GM23338 (cell line): ENCODE results near the gene ZNF275. TPM values are rescaled to one million over a fixed set of nuclear protein-coding genes. Genes with fewer than 3 reads are reported as not detected.

ENCODE experiments used
- ATAC-seq: fragments of 200-7000 bp; cut with Tn5 transposase; 3 replicates; pipeline ENCODE4 v1.9.1; 2020
- DNase-seq: peaks from one replicate; pipeline ENCODE4 v3.0.0-alpha.2; 2015; ENCODE audit warnings: low spot score
- H2AFZ ChIP-seq: fragments of 200-600 bp; sonication (generic); 2 replicates; pipeline ENCODE4 v1.8.0; 2016; ENCODE audit warnings: antibody characterized with exemption, mild to moderate bottlenecking, moderate library complexity
- H3F3A ChIP-seq: fragments of 200-600 bp; sonication (generic); replicated peaks from 2 replicates; pipeline ENCODE4 v1.8.0; 2017; ENCODE audit warnings: antibody characterized with exemption, mixed run types, low read depth
- H3K27ac ChIP-seq: fragments of 200-600 bp; sonication (generic); 2 replicates; pipeline ENCODE4 v1.6.1; 2016; ENCODE audit warnings: low read depth
- H3K27me3 ChIP-seq: fragments of 200-600 bp; sonication (generic); 2 replicates; pipeline ENCODE4 v1.8.0; 2016; ENCODE audit warnings: mild to moderate bottlenecking, mixed run types, moderate library complexity; ENCODE audit not compliant: insufficient read depth
- H3K36me3 ChIP-seq: fragments of 200-600 bp; sonication (generic); 2 replicates; pipeline ENCODE4 v1.8.0; 2016; ENCODE audit warnings: mild to moderate bottlenecking; ENCODE audit not compliant: insufficient read depth
- H3K4me1 ChIP-seq: fragments of 200-600 bp; sonication (generic); 2 replicates; pipeline ENCODE4 v1.8.0; 2016; ENCODE audit warnings: mild to moderate bottlenecking, moderate library complexity; ENCODE audit not compliant: insufficient read depth
- H3K4me2 ChIP-seq: fragments of 200-600 bp; sonication (generic); 2 replicates; pipeline ENCODE4 v1.7.1; 2017; ENCODE audit warnings: mixed run types
- H3K4me3 ChIP-seq: fragments of 200-600 bp; sonication (generic); 2 replicates; pipeline ENCODE4 v1.6.1; 2016; ENCODE audit warnings: mixed run types
- H3K79me2 ChIP-seq: fragments of 200-600 bp; sonication (generic); replicated peaks from 2 replicates; pipeline ENCODE4 v1.8.0; 2017; ENCODE audit warnings: mild to moderate bottlenecking; ENCODE audit not compliant: insufficient read depth
- H3K9me2 ChIP-seq: fragments of 200-600 bp; sonication (generic); 2 replicates; pipeline ENCODE4 v1.8.0; 2017; ENCODE audit not compliant: insufficient read depth
- H4K20me1 ChIP-seq: fragments of 200-600 bp; sonication (generic); replicated peaks from 2 replicates; pipeline ENCODE4 v1.8.0; 2017; ENCODE audit warnings: mild to moderate bottlenecking; ENCODE audit not compliant: insufficient read depth
- H3K27ac Mint-ChIP-seq: 2 replicates; pipeline ENCODE4 v1.8.0; 2020; ENCODE audit warnings: inconsistent platforms, mild to moderate bottlenecking, moderate library complexity, mixed read lengths
- H3K27me3 Mint-ChIP-seq: 3 replicates; pipeline ENCODE4 v1.8.0; 2022; ENCODE audit warnings: low read depth, mild to moderate bottlenecking, moderate library complexity, mixed read lengths, inconsistent platforms; ENCODE audit not compliant: insufficient read depth, poor library complexity
- H3K36me3 Mint-ChIP-seq: 3 replicates; pipeline ENCODE4 v1.8.0; 2021; ENCODE audit warnings: low read depth, mild to moderate bottlenecking, inconsistent platforms, moderate library complexity, mixed read lengths
- H3K4me1 Mint-ChIP-seq: 3 replicates; pipeline ENCODE4 v1.8.0; 2020; ENCODE audit warnings: mild to moderate bottlenecking, inconsistent platforms, mixed read lengths
- H3K4me3 Mint-ChIP-seq: 3 replicates; pipeline ENCODE4 v1.8.0; 2021; ENCODE audit warnings: moderate library complexity, mild to moderate bottlenecking, inconsistent platforms, mixed read lengths
- H3K9me3 Mint-ChIP-seq: 3 replicates; pipeline ENCODE4 v1.8.0; 2020; ENCODE audit warnings: moderate library complexity, mild to moderate bottlenecking, inconsistent platforms, mixed read lengths
- CREB1 ChIP-seq: fragments of 250-450 bp; sonication (Bioruptor Pico); IDR thresholded peaks from 2 replicates; pipeline ENCODE4 v1.5.0; 2020; ENCODE audit warnings: low read depth, mild to moderate bottlenecking, moderate library complexity
- CTCF ChIP-seq, 2 experiments: fragments of 200-600 bp in 1 of 2; sonication (generic) in 1 of 2; conservative IDR thresholded peaks; 2 replicates each; pipeline versions ENCODE4 v1.5.1 to v1.6.1; 2016 to 2017; ENCODE audit warnings: antibody characterized with exemption in 2 of 2, low read depth in 2 of 2, mild to moderate bottlenecking in 2 of 2, moderate library complexity in 1 of 2
- ETS1 ChIP-seq: IDR thresholded peaks from 2 replicates; pipeline ENCODE4 v1.6.1; 2016; ENCODE audit warnings: antibody characterized with exemption
- EZH2 ChIP-seq: fragments of 200-600 bp; sonication (generic); IDR thresholded peaks from one replicate; pipeline ENCODE4 v1.8.0; 2017; ENCODE audit warnings: antibody characterized with exemption, mild to moderate bottlenecking, low read depth; ENCODE audit not compliant: unreplicated experiment
- EZH2phosphoT487 ChIP-seq: fragments of 200-600 bp; sonication (generic); IDR thresholded peaks from one replicate; pipeline ENCODE4 v1.8.1; 2018; ENCODE audit warnings: antibody characterized with exemption; ENCODE audit not compliant: unreplicated experiment
- JUNB ChIP-seq: IDR thresholded peaks from one replicate; pipeline ENCODE4 v1.6.1; 2016; ENCODE audit warnings: antibody characterized with exemption; ENCODE audit not compliant: unreplicated experiment
- POLR2AphosphoS5 ChIP-seq: IDR thresholded peaks from 2 replicates; pipeline ENCODE4 v1.6.1; 2016; ENCODE audit warnings: antibody characterized with exemption, low read depth
- REST ChIP-seq: IDR thresholded peaks from one replicate; pipeline ENCODE4 v1.6.1; 2018; ENCODE audit warnings: antibody characterized with exemption; ENCODE audit not compliant: unreplicated experiment
- STAT1 ChIP-seq: IDR thresholded peaks from one replicate; pipeline ENCODE4 v1.6.1; 2016; ENCODE audit warnings: antibody characterized with exemption; ENCODE audit not compliant: unreplicated experiment
- ZNF114 ChIP-seq: fragments of 250-450 bp; sonication (Bioruptor Pico); IDR thresholded peaks from 2 replicates; pipeline ENCODE4 v1.5.0; 2020; ENCODE audit warnings: mild to moderate bottlenecking, moderate library complexity
- ZNF331 ChIP-seq: fragments of 250-450 bp; sonication (Bioruptor Pico); IDR thresholded peaks from 2 replicates; pipeline ENCODE4 v1.5.0; 2020; ENCODE audit warnings: low read depth, mild to moderate bottlenecking, moderate library complexity
- polyA plus RNA-seq: library from polyadenylated mRNA; unstranded; fragments of >200 nt; fragmentation: Nextera tagmentation; extraction: Ambion mirVana; gene quantifications from 2 replicates; pipeline ENCODE4 v1.2.1, GENCODE V29; 2016
- total RNA-seq: library from RNA; depleted of rRNA; stranded (reverse); fragments of >200 nt; shearing (Covaris generic); gene quantifications from 2 replicates; pipeline ENCODE4 v1.2.3, GENCODE V29; 2014

The ZNF275 gene
- total and polyA plus RNA-seq, 2 experiments from 2014 or later, result 3.2 to 12.3 TPM

GRCh38 chrX:153348421-153348820 is 14.5 kb downstream of the ZNF275 start (continued):
- no peak for TF ChIP-seq REST

- Histone ChIP-seq H3K4me2 (no peak overlapping the region), H4K20me1 (no peaks in the 10 kb centered on the region), H3K27ac (no peak overlapping the region), H2AFZ (no peak overlapping the region), H3F3A (no peaks in the 10 kb centered on the region), H3K9me2 (no peaks in the 10 kb centered on the region), H3K4me1 (no peaks in the 10 kb centered on the region), H3K4me3 (no peak overlapping the region), H3K27me3 (no peaks in the 10 kb centered on the region), H3K36me3 (no peaks in the 10 kb centered on the region), H3K79me2 (no peaks in the 10 kb centered on the region)
- ATAC-seq (no peak), DNase-seq (no peak)
- Mint-ChIP-seq H3K9me3 (no peaks in the 10 kb centered on the region), H3K27ac (no peak overlapping the region), H3K4me3 (no peak overlapping the region), H3K27me3 (no peaks in the 10 kb centered on the region), H3K36me3 (peaks cover 31% of the 10 kb centered on the region), H3K4me1 (peaks cover 13% of the 10 kb centered on the region)
- TF ChIP-seq ZNF114 (CRISPR knock-in tag) (no peak), CTCF (conservative IDR thresholded peaks at IDR 0.05; ENCODE audit: low read depth in 2 of 2) (no peak), POLR2AphosphoS5 (no peak), ZNF331 (CRISPR knock-in tag) (no peak), CREB1 (CRISPR knock-in tag) (no peak), JUNB (no peak), EZH2 (no peak), STAT1 (no peak), EZH2phosphoT487 (no peak), ETS1 (no peak), REST (no peak)
Measured at GRCh38 chrX:153349952-153350351, 16.0 kb downstream of the ZNF275 start.
